ENCODE data around the gene TRIM7.

GRCh38 chr5:181220178-181220515 is 15.2 kb upstream of the TRIM7 start:
- TF ChIP-seq POLR2AphosphoS5 (IDR thresholded peaks at IDR 0.05) (no peak), POLR2A (IDR thresholded peaks at IDR 0.05) (no peak), CTCF (IDR thresholded peaks at IDR 0.05) (no peak), EP300 (IDR thresholded peaks at IDR 0.05) (no peak)

All from stomach (tissue), 4 donors.